Stimulated activated CD8-positive, alpha-beta memory T cell treated with anti-CD3 and anti-CD28 coated beads, Interleukin-15, amount 100 ng/mL, for 1 hour (primary cell): ENCODE measurements around the gene B4GALT6.

ENCODE experiments used
- DNase-seq: peaks from one replicate; pipeline ENCODE4 v3.0.0-alpha.2; 2020; ENCODE audit warnings: low read depth

The B4GALT6 gene

DNA sequence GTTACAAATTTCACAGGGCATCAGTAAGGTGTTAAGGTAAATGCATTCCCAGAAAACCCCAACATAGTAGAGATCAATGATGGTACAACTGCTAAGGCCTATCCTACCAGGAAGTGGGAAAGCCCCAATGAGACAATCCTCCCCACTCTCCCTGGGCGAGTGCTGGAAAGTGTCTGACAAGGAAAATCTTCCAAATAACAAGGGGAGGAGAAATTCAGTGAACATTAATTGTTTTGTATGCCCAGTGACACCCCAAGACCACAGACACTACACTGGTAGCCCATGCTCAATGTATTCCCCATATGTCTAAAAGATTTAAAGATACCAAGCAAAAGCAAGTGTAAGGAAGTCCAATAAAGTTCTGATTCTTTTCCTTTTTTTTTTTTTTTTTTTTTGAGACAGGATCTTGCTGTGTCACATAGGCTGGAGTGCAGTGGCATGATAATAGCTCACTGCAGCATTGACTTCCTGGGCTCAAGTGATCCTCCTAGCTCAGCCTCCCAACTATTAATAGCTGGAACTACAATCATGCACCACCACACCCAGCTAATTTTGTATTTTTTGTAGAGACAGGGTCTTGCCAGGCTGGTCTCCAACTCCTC is 24.7 kb downstream of the B4GALT6 start:
- no peak for DNase-seq

DNA sequence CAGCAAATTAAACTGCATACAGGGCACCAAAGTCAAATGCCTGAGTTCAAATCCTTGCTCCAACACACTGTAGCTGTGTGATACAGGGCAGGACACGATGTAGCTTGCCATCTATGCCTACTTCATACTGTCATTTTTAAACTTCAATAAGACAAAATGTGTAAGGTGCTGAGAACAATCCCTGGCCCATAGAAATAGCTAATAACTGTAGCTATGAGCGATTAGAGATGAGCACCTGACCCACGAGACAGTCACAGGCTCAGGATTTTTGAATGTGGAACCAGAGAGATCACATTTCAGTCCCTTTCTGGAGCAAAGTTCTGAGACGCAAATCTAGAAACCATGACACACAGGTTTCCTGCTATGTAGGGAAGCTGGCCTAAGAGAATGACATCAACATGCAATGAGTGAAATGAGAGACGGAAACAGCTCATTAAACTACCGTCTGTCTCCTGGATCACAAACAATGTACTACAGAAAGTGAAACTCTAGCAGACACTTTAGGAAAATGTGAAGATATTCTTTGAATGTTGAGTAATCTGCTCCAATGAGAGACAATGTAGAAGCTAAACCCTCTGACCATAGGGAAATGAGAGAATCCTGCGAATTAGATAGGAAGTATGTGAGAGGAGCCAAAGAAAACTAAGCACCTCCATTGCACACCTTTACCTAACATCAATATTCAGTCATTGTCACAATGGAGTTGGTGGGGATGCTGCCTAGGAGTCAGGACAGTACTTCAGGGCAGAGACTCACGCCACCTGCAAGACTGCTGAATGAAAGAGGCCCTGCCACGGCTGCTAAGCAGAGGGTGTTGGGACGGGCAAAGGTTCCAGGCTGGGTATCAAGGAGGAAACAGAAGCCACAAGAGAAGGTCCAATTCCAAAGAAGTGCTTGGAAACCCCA is 25.5 kb downstream of the B4GALT6 start:
- no peak for DNase-seq

DNA sequence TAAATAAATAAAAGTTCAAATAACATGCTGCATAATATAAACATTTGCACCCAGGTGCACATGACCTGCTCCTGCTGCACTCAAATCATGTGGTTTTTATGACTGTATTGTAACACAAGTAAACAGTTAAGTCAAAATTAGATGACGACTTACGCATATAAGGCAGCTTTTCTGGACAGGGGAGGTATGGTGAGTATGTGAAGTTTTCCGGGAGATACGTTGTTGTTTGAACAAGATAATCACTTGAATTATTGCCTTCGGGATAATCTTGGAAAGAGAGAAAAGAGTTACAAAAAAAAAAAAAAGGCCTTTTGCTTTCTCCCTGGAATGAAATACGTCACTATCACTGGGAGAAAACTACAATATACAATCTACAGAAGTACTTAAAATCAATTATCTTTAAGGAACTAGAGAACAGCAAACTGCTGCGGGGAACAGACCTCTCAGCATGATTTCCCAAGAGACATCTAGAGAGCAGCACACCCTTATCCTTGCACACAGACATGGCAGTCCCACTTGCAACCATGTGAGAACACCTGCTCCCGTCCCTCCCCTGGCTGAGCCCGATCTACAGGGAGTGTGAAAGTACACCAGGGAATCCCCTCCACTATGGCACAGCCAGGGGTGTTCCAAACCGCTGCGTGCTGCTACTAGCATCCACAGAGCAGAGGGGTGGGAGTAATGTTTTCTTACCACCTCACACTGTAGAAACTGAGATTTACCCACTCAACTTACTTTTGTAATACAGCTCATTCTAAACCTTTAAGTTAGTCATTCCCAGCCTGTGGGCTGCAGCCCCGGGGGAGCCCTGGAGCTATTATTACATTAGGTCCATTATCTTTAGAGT is 26.3 kb downstream of the B4GALT6 start:
- DNase-seq = no peak

DNA sequence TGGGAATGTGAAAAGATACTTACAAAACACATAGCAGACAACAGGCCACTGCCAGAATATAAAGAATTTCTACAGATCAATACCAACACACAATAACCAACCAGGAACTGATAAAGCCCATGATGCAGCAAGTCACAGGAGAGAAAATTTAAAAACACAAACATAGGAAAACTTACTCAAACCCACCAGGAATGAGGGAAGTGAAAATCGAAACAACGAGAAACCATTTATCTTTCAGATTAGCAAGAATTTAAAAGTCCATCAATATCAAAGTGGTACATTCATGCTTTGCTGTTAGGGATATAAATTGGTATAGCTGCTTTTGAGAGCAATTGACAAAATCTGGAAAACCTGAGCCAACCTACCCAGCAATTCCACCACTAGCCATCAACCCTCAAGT is 27.6 kb downstream of the B4GALT6 start:
- no peak for DNase-seq

DNA sequence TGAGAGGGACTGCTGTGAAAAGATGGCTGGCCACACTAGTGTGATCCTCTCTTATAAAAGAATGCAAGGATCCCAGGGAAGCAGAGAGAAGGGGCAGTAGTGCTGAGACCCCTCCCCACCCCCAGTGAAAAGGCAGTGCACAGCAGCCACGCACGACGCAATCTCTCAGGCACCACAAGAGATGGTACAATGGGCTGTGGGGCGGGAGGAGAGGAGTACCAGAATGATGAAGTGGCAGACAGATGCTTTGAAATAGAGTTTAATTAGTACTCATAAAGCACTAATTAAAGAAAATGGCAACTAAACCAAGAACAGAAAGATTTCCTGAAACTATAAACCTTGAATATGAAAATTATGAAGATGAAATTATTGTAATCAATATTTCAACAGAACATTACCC is 29.0 kb downstream of the B4GALT6 start:
- DNase-seq = no peak

DNA sequence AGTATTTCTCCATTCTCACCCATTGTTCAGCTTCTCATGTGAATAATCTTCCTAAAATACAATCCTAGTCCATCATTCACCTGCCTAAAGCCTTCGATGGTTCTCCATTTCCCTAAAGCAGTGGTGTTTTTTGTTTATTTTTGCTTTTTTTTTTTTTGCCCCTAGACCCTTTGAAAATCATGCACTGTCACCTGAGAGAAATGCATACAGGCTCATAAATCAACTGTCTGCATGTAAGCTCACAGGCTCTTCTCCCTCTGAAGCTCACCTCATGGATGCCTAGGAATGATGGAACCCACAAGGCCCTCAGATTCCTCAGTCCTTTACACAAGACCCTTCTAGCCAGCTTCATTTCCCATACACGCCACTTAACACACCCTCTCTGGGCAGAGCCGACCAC is 31.5 kb downstream of the B4GALT6 start:
- DNase-seq = no peak

DNA sequence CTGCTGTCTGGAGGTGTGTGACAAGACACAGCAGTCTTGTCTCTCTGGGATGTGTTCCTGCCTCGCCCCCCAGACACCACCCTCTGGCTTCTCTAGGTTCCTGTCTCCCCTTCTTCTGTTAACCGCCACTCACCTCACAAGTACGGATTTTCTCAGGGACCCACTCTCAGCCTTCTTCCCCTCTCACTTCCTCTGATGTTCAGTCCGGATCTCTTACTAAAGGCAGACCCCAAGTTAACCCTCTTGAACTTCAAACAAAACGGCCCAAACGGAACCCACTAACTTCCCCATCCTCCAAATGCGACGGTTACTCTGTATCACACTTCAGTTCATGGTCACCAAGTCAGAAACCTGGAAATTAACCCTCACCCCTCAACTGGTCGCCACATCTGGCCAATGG is 32.0 kb downstream of the B4GALT6 start:
- DNase-seq = no peak

DNA sequence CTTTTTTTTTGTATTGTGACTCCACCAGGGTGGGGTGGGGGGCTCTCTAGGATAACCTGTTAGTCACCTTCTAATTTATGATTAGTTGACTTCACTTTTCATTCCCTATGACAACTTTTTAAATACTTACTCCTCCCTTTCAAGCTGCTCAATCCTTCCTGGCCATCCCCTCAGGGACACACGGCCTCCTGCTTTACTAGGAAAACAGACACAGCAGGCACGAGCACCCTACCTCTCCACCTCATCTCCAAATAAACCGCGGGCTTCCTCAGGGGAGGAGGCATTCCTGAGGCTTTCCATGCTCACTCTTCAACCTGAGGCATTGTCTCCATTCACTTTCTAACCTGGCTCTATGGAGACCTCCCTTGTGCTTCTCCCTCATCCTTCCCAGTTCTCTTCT is 33.0 kb downstream of the B4GALT6 start:
- DNase-seq = no peak

DNA sequence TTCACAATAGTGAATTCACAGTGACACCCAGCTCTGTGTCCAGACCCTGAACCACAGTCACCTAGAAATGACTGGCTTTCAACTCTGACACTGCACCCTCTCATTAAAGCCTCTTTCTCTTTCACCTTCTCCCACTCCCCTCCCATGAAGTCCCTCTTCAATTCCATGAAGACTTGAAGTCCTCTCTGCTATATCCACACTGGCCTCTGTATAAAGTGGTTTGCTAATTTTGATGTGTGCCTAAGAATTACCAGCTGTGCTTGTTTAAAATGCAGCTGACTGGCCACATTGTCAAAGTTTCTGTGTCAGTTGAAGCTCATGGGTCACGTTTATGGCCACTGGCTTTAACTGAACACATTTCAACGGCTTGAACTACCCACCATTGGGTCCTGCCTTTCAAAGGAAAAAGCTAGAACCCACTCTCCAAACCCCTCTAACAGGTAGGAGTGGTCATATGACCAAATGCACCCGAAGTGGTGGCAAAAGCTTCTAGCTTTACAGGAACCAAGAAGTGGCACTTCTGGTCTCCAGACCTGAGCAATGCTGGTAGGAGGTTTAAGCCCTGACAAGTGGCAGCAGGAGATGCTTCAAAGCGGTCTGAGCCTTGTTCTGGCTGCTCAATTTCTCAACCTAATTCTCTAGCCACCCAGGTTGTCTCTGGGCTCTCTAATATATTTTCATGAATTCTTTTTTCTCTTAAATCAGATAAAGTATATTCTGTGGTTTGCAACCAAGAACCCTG is 34.2 kb downstream of the B4GALT6 start:
- no peak for DNase-seq

DNA sequence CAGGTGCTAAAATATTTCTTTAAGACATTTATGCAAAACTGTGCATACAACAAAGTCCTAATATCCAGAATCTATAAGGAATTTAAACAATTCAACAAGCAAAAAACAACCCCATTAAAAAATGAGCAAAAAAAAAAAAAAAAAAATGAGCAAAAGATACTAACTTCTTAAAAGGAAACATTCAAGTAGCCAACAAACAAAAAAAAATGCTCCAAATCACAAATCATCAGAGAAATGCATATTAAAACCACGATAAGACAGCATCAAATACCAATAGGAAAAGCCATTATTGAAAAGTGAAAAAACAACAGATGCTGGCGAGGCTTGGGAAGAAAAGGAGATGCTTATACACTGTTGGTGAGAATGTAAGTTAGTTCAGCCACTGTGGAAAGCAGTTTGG is 34.9 kb downstream of the B4GALT6 start:
- no peak for DNase-seq

DNA sequence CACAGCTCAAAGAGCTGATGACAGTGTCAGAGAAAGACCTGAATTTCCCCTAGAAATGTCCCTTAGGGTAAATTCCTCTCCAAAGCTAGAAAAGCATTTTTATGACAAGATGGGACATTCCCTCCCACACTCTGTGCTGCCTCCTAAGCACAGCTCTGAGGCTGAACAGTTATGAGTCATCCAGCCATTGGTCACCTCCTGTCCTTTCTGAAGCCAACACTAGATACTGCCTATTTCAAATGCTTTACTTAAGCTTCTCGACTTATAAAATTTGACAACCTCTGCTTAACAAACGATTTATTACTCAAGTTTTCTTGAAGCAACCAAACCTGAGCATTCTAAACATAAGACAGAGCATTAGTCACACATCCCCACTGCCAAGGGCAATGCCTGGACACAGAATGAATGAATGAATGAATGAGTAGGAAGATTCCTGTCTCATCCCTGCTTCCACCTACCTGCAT is 35.4 kb downstream of the B4GALT6 start:
- no peak for DNase-seq

DNA sequence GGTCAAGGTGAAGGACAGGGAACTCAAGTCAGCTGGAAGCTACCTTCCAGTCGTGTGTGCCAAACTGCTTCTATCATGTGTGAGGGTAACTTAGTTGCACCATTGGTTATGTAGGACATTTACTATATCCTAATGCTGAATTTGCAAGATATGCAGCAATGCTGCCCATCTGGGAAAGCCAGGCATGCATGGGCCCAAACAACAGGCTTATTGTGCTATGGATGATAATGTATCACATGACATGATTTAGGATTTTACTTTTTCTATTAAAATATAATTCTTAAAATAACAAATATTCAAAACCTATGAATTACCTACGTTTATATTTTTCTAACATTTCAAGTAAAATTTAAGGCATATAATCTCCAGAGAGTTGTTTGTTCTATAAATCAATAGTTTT is 35.9 kb downstream of the B4GALT6 start:
- no peak for DNase-seq

DNA sequence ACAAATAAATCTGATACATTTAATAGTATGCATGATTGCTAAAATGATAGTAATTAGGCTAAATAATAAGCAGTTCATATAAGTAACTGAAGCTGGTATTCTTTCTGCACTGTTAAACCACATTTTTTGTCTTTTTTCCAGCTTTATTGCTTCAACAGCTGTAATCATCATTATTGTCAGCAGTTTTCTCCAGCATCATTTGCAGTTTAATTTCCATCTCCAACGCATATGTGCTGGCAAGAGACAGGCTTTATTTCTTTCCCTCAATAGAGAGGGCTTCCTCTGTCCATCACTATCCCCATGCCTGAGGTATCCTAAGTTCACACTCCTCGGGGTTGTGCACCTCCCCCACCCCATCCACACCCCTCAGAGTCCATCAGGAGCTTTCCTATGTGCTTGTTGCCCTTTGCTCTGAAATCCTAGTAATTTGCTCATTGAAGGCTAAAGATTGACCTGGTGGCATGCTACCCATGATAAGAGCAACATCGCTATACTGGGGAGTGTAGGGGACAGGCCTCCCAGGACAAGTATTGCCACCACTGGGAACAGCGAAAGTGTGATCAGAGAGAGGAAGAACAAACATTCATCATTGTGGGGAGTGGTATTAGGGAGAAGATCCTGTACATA is 37.1 kb downstream of the B4GALT6 start:
- DNase-seq = no peak

DNA sequence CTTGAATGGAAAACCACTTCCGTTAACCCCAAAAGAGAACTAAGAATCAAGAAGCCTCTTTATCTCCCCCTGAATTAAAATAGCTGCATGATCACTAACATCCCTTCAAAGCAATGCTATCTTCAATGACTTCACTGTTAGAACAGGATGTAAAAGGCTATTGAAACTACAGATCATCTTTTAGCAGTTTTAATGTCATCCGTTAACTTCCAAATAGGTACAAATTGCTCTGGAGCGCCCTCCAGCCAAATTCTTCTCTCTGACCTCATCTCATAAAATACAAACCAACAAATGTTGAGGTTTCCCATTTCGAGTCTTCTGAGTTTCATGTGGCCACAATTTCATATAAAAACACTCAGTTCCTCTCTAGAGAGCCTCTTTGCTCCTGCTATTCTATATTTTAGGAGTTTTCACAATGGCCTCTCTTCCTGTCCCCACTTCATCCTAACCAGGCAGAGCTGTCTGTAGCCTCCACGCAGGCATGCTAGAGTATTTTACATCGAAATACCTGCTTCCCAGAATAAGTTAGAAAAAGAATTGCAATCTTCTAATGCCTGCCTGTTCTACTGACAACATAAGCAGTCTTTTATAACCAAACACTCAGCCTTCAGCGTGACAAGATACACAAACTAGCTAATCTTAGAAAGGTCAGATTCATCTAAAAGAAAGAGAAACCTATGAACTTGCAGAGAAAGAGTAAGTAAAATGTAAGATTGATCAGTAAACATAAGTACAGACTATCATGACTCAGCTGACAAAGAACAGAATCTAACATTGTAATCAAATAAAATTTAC is 37.9 kb downstream of the B4GALT6 start:
- no peak for DNase-seq

DNA sequence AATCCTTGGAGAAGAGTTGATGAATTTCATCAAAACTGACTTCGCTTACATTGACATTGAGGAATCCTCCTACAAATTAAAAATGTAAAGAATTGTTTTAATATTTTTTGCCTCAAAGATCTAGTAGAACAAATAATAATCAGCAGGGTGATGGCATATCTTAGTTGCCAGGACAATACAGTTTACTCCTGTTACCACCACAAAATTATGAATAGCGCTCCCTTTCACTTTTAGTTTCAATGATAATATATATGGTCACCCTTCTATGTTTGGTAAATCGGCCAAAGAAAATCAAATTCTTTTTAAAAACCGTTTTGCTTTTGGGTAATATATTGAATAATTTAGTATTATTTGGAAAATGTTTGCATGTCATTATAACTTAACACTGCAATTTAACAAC is 39.0 kb downstream of the B4GALT6 start:
- DNase-seq = no peak

DNA sequence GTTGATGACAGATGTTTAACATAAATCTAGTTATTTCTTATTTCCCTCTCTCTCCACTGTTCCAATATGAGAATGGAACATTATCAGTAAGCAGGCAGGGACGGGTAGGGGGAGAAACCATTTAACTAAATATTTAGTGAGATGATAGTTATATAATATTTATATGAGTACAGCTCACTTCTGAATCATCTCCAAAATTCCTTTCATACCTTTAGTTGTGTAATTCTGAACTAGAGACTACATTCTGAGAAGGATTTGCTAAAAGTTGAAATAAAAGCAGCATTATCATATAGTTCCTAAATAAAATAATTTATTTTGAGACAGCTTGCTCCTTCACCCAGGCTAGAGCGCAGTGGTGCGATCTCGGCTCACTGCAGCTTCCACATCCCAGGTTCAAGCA is 41.4 kb downstream of the B4GALT6 start:
- no peak for DNase-seq

DNA sequence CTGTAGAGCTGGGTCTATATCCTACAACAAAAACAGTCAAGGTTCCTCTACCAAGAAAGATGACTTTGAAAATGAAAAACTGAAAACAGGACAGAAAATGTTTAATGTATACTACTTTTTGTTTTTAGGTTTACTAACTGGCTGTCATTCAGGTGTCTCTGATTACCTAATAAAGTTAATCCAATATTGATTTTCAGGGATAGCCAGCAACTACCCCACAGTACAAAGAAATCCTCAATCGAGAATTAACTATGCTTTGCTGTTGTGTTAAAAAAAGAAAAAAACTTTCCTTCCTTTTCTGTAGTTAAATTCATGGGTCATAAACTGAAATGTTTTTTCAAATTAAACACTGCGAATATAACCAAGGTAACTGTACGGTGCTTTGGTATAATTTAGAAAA is 46.9 kb downstream of the B4GALT6 start:
- DNase-seq = no peak

DNA sequence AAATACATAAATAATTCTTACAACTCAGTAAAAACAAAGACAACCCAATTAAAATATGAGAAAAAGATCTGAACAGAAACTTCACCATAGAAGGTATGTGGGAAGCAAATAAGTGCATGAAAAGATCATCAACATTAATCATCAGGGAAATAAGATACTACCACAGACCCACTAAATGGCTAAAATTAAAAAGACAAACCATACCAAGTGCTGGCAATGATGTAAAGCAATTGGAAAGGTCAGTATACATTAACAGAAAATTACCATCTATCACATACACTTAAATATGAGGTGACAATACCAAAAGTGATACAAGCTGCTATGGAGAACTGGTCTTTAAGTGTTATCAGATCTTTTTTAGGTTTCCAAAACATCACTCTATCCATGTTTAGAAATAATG is 48.0 kb downstream of the B4GALT6 start:
- no peak for DNase-seq

DNA sequence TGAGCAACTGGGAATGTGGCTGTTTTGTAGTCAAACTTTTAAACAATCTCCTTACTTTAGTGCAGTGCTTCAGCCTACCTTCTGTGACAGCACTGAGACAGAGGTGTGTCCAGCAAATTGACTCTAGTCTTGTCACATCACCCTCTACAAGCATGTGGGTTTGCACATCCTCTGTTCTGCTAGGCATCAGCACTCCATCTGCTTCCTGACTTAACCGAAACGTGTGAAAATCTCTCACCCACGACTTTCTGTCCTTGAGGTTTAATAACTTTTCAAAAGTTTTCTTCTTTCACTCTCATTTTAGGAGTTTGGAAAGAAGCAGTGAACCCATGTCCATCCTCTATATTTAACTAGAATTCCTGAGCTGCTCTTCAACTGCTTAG is 50.1 kb downstream of the B4GALT6 start:
- no peak for DNase-seq

DNA sequence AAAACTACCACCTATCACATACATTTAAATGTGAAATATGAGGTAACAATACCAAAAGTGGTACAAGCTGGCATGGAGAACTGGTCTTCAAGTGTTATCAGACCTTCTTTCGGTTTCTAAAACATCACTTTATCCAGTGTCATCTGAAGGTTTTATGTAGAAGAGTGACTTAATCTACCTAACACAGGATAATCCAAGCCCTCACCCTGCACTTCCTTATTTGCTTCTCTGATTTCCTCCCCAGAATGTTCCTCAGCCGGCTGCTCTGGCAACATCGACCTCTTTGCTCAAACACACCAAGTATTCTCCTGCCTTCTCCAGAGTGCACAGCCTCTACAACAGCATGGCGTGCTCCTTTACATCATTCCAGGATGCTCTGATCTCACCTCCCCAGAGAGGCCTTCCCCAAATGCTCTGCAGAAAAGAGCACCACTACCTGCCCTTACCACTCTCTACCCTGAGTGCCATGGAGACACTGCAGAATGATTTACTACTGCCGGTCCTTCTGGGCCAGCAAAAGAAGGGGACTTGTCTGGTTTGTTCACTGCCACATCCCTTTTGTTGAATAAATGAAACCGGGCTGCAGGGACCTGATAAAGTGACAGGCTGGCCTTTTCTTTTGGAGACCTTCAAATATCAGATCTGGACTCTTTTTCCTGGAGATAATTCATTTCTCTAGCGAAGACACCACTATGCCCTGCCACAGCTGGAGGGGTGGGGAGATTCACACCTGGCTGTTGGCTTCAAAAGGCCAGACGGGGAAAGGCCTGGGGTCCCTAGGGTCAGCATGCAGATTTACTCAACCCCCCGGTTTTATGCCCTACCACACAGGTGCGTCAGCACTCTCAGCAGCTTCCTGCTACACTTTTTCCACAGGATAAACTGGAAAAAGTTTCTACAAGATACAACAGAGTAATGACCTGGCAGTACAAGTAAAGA is 50.7 kb downstream of the B4GALT6 start:
- DNase-seq = no peak
